Mesenchymal stem cell (in vitro differentiated cells and primary cell): ENCODE data around the gene PROSER1.

ENCODE experiments used
- DNase-seq: peaks from one replicate; pipeline ENCODE4 v3.0.0-alpha.2; 2013
- H2AFZ ChIP-seq: one replicate; pipeline ENCODE4 v1.6.1; 2013; ENCODE audit warnings: low read depth, mild to moderate bottlenecking, control low read depth, inconsistent platforms, low read length, moderate library complexity
- H2AK5ac ChIP-seq: 2 replicates; pipeline ENCODE4 v1.6.1; 2013; ENCODE audit warnings: low read length, moderate library complexity, mild to moderate bottlenecking, inconsistent platforms; ENCODE audit not compliant: severe bottlenecking
- H2BK120ac ChIP-seq: one replicate; pipeline ENCODE4 v1.6.1; 2013; ENCODE audit warnings: low read depth, mild to moderate bottlenecking, inconsistent platforms, low read length, moderate library complexity
- H2BK12ac ChIP-seq, 2 experiments: one replicate each; pipeline ENCODE4 v1.6.1; 2013; ENCODE audit warnings: inconsistent platforms in 2 of 2, low read length in 2 of 2, mild to moderate bottlenecking in 2 of 2, moderate library complexity in 2 of 2, control low read depth in 1 of 2
- H2BK15ac ChIP-seq: one replicate; pipeline ENCODE4 v1.6.1; 2013; ENCODE audit warnings: mild to moderate bottlenecking, low read depth, inconsistent platforms; ENCODE audit not compliant: poor library complexity, severe bottlenecking
- H2BK5ac ChIP-seq: 2 replicates; pipeline ENCODE4 v1.6.1; 2013; ENCODE audit warnings: low read depth, mild to moderate bottlenecking, low read length, control low read depth, inconsistent platforms; ENCODE audit not compliant: poor library complexity, severe bottlenecking
- H3K14ac ChIP-seq, 2 experiments: one replicate each; pipeline ENCODE4 v1.6.1; 2013; ENCODE audit warnings: inconsistent platforms in 2 of 2, low read length in 2 of 2, control low read depth in 1 of 2, mild to moderate bottlenecking in 1 of 2, moderate library complexity in 1 of 2
- H3K18ac ChIP-seq, 2 experiments: one replicate each; pipeline ENCODE4 v1.6.1; 2013; ENCODE audit warnings: inconsistent platforms in 2 of 2, low read length in 2 of 2, control low read depth in 1 of 2, low read depth in 1 of 2, mild to moderate bottlenecking in 1 of 2
- H3K23ac ChIP-seq, 2 experiments: one replicate each; pipeline ENCODE4 v1.6.1; 2013; ENCODE audit warnings: inconsistent platforms in 2 of 2, low read length in 2 of 2, mild to moderate bottlenecking in 2 of 2, moderate library complexity in 2 of 2, control low read depth in 1 of 2
- H3K27ac ChIP-seq: 2 replicates; pipeline ENCODE4 v1.5.1; 2013; ENCODE audit warnings: mild to moderate bottlenecking, moderate library complexity, low read length, control low read depth, inconsistent platforms; ENCODE audit not compliant: poor library complexity, severe bottlenecking
- H3K27me3 ChIP-seq, 2 experiments: 2 replicates each; pipeline versions ENCODE4 v1.6.1 to v1.7.0; 2013; ENCODE audit warnings: low read length in 2 of 2, mild to moderate bottlenecking in 2 of 2, moderate library complexity in 2 of 2, control low read depth in 1 of 2, inconsistent platforms in 1 of 2; ENCODE audit not compliant: control insufficient read depth in 1 of 2, insufficient read depth in 1 of 2
- H3K36me3 ChIP-seq, 2 experiments: 2 replicates each; pipeline versions ENCODE4 v1.6.1 to v1.7.0; 2013; ENCODE audit warnings: low read length in 2 of 2, control low read depth in 1 of 2, inconsistent platforms in 1 of 2, low read depth in 1 of 2, mild to moderate bottlenecking in 1 of 2; ENCODE audit not compliant: insufficient read depth in 2 of 2, control insufficient read depth in 1 of 2
- H3K4ac ChIP-seq, 2 experiments: one replicate each; pipeline ENCODE4 v1.6.1; 2013; ENCODE audit warnings: inconsistent platforms in 2 of 2, low read length in 2 of 2, mild to moderate bottlenecking in 2 of 2, moderate library complexity in 2 of 2, control low read depth in 1 of 2, low read depth in 1 of 2
- H3K4me1 ChIP-seq: 2 replicates; pipeline ENCODE4 v1.6.1; 2013; ENCODE audit warnings: low read depth, low read length, control low read depth; ENCODE audit not compliant: control insufficient read depth, insufficient read depth
- H3K4me2 ChIP-seq: 2 replicates; pipeline ENCODE4 v1.6.1; 2013; ENCODE audit warnings: low read length, mild to moderate bottlenecking, inconsistent platforms; ENCODE audit not compliant: poor library complexity, severe bottlenecking
- H3K4me3 ChIP-seq, 2 experiments: 2 replicates each; pipeline versions ENCODE4 v1.5.1 to v1.7.0; 2013; ENCODE audit warnings: low read length in 2 of 2, mild to moderate bottlenecking in 2 of 2, control low read depth in 1 of 2, low read depth in 1 of 2; ENCODE audit not compliant: insufficient read depth in 1 of 2
- H3K79me1 ChIP-seq: replicated peaks from 2 replicates; pipeline ENCODE4 v1.6.1; 2013; ENCODE audit warnings: mild to moderate bottlenecking, control low read depth, low read length, inconsistent platforms; ENCODE audit not compliant: poor library complexity, severe bottlenecking
- H3K9ac ChIP-seq: 2 replicates; pipeline ENCODE4 v1.7.0; 2013; ENCODE audit warnings: mild to moderate bottlenecking, low read length, moderate library complexity
- H3K9me3 ChIP-seq: 2 replicates; pipeline ENCODE4 v1.7.0; 2013; ENCODE audit warnings: mild to moderate bottlenecking, low read length; ENCODE audit not compliant: control insufficient read depth
- H4K8ac ChIP-seq: one replicate; pipeline ENCODE4 v1.6.1; 2013; ENCODE audit warnings: inconsistent platforms, mild to moderate bottlenecking, low read length, moderate library complexity
- H4K91ac ChIP-seq: one replicate; pipeline ENCODE4 v1.6.1; 2013; ENCODE audit warnings: mild to moderate bottlenecking, low read length, inconsistent platforms
- WGBS: methylation state at CpG from one replicate; pipeline ENCODE4 v1.1.7; 2013; ENCODE audit warnings: mixed read lengths; 5-methylcytosine and 5-hydroxymethylcytosine counted together

Gene PROSER1

DNA sequence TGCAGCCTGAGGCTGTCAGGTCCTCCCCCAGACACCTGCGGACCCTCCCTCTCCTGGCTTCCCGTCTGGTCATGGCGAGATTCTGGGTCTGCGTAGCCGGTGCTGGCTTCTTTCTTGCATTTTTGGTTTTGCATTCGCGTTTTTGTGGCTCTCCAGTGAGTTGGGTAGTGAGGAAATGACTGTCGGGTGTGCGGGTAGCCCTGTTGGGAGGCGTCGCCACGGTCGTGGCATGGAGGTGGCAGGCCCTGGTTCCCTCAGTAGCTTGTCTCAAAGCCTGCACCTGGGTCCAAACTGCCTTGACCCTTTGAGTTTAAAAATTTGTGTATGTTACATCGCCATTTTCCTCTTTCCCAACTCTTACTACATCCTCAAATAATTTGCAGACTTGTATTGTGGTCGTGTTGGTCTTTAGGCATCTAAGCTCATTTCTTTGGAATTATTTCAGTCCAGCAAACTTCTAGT is 711 bp upstream of the PROSER1 start:
- Histone ChIP-seq H2BK5ac (no peak overlapping the region), H3K9ac (peak overlapping the region; percentile 92), H3K14ac (peak overlapping the region in 1 of 2 experiments; percentile 57), H4K91ac (peak overlapping the region; percentile 20), H4K8ac (peak overlapping the region; percentile 33), H3K36me3 (peaks cover 0 to 8% of the 10 kb centered on the region in 2 experiments), H3K27ac (no peak overlapping the region), H2BK12ac (no peak overlapping the region), H3K79me1 (peaks cover 7% of the 10 kb centered on the region), H2AFZ (peak overlapping the region; percentile 69), H2BK120ac (no peak overlapping the region), H3K4me2 (peak overlapping the region; percentile 61), H2BK15ac (no peak overlapping the region), H3K4me1 (peaks cover 2% of the 10 kb centered on the region), H3K27me3 (no peaks in the 10 kb centered on the region), H3K4me3 (peak overlapping the region; percentile 74 to 98), H3K18ac (peak overlapping the region; percentile 1 to 75), H3K23ac (no peak overlapping the region), H3K4ac (peak overlapping the region in 1 of 2 experiments; percentile 57), H3K9me3 (no peaks in the 10 kb centered on the region), H2AK5ac (no peak overlapping the region)
- WGBS, result 5% methylated on average over 11 of the region's 15 CpGs
- DNase-seq, result peak; percentile 47

- H3K27ac ChIP-seq, result no peak overlapping the region
- peak; percentile 16 for DNase-seq
- no peaks in the 10 kb centered on the region for H3K9me3 ChIP-seq
- peaks cover 0 to 2% of the 10 kb centered on the region in 2 experiments for H3K36me3 ChIP-seq
- H3K27me3 ChIP-seq, result no peaks in the 10 kb centered on the region
- peak overlapping the region; percentile 93 for H4K8ac ChIP-seq
- peak overlapping the region; percentile 8 to 57 for H3K14ac ChIP-seq
- H3K4me2 ChIP-seq, result peak overlapping the region; percentile 61
- H2BK5ac ChIP-seq, result peak overlapping the region; percentile 14
- H3K18ac ChIP-seq, result peak overlapping the region; percentile 54 to 89
- peak overlapping the region; percentile 97 for H2AFZ ChIP-seq
- H3K79me1 ChIP-seq, result peaks cover 7% of the 10 kb centered on the region
- peak overlapping the region; percentile 92 for H3K9ac ChIP-seq
- H2AK5ac ChIP-seq, result no peak overlapping the region
- H3K23ac ChIP-seq, result peak overlapping the region in 1 of 2 experiments; percentile 93
- peak overlapping the region; percentile 80 for H2BK15ac ChIP-seq
- H4K91ac ChIP-seq, result peak overlapping the region; percentile 83
- H3K4me3 ChIP-seq, result peak overlapping the region; percentile 96 to 98
- peak overlapping the region; percentile 54 to 91 for H3K4ac ChIP-seq
- 0% methylated on average over 33 of the region's 39 CpGs for WGBS
- peak overlapping the region in 1 of 2 experiments; percentile 78 for H2BK12ac ChIP-seq
- peaks cover 2% of the 10 kb centered on the region for H3K4me1 ChIP-seq
- peak overlapping the region; percentile 82 for H2BK120ac ChIP-seq
Measured at GRCh38 chr13:39037410-39037879, 444 bp downstream of the PROSER1 start.

- Histone ChIP-seq H4K8ac (no peak overlapping the region), H3K9ac (peak overlapping the region; percentile 92), H3K4ac (no peak overlapping the region), H4K91ac (no peak overlapping the region), H3K14ac (no peak overlapping the region), H3K9me3 (no peaks in the 10 kb centered on the region), H2AK5ac (no peak overlapping the region), H3K27ac (no peak overlapping the region), H3K18ac (no peak overlapping the region), H2BK15ac (no peak overlapping the region), H3K4me2 (peak overlapping the region; percentile 61), H3K36me3 (no peaks in the 10 kb centered on the region), H3K79me1 (peaks cover 9% of the 10 kb centered on the region), H2BK120ac (no peak overlapping the region), H2AFZ (no peak overlapping the region), H2BK12ac (no peak overlapping the region), H3K27me3 (no peaks in the 10 kb centered on the region), H2BK5ac (no peak overlapping the region), H3K4me3 (peak overlapping the region in 1 of 2 experiments; percentile 98), H3K23ac (no peak overlapping the region), H3K4me1 (peaks cover 2% of the 10 kb centered on the region)
- WGBS, result 0% methylated on average over 5 of the region's 9 CpGs
- DNase-seq, result peak; percentile 33
Measured at GRCh38 chr13:39036212-39036611, 1.7 kb downstream of the PROSER1 start.

- Histone ChIP-seq H3K27me3 (no peaks in the 10 kb centered on the region), H3K14ac (no peak overlapping the region), H3K79me1 (peaks cover 10% of the 10 kb centered on the region), H2AK5ac (no peak overlapping the region), H3K4me1 (peaks cover 2% of the 10 kb centered on the region), H4K91ac (no peak overlapping the region), H3K18ac (no peak overlapping the region), H3K36me3 (peaks cover 0 to 4% of the 10 kb centered on the region in 2 experiments), H3K4me2 (peak overlapping the region; percentile 61), H3K27ac (no peak overlapping the region), H4K8ac (no peak overlapping the region), H2BK5ac (no peak overlapping the region), H2BK12ac (no peak overlapping the region), H2BK15ac (no peak overlapping the region), H2AFZ (no peak overlapping the region), H3K23ac (no peak overlapping the region), H3K4ac (no peak overlapping the region), H3K9ac (peak overlapping the region; percentile 92), H3K9me3 (no peaks in the 10 kb centered on the region), H2BK120ac (no peak overlapping the region), H3K4me3 (peak overlapping the region in 1 of 2 experiments; percentile 98)
- peak; percentile 9 for DNase-seq
- WGBS, result 16% methylated on average over 2 of the region's 2 CpGs
Measured at GRCh38 chr13:39035799-39036198, 2.1 kb downstream of the PROSER1 start.
